Measurements from ENCODE around the gene CEPT1. TPM values are rescaled to one million over a fixed set of nuclear protein-coding genes. Genes with fewer than 3 reads are reported as not detected.

The CEPT1 gene
- total and polyA plus RNA-seq, 9 of the 15 experiments (the other 6 are each of a cell fraction or from before 2014, with no cell fraction given): 24.4 to 72.6 (median 42.4) TPM

DNA sequence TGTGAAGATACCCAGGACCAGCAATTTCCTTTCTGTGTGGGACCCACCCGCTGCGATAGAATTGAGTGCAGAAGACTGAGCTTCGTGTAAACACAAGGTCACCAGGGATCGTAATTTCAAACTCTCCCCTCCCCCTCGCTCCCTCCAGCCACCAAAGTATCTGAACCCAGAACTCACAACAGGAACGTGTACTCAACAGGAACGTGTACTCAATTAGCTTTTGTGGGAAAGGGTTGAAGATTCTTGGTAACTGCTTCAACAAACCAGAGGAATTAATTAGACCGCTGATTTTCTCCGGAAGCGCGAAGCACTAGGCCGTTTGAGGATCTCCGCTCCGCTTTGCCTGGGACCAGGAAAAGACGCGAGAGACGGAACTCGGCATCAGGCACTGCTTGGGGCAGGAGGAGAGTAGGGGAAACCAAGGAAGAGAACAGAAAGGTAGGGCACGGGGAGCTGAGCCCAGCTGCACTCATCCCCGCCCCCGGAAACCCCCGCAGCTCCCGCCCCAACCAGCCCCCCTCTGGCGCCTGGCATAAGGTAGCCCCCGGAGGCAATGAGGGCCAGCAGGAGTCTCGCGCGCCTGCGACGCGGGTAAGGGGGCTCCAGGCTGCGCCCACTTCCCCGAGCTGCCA is 583 bp upstream of the CEPT1 start (continued):
- TF ChIP-seq, protein P1, sequence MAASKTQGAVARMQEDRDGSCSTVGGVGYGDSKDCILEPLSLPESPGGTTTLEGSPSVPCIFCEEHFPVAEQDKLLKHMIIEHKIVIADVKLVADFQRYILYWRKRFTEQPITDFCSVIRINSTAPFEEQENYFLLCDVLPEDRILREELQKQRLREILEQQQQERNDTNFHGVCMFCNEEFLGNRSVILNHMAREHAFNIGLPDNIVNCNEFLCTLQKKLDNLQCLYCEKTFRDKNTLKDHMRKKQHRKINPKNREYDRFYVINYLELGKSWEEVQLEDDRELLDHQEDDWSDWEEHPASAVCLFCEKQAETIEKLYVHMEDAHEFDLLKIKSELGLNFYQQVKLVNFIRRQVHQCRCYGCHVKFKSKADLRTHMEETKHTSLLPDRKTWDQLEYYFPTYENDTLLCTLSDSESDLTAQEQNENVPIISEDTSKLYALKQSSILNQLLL (CRISPR knock-in tag; IDR thresholded peaks at IDR 0.05; ENCODE audit: borderline replicate concordance): no peak
- TF ChIP-seq, protein P2, sequence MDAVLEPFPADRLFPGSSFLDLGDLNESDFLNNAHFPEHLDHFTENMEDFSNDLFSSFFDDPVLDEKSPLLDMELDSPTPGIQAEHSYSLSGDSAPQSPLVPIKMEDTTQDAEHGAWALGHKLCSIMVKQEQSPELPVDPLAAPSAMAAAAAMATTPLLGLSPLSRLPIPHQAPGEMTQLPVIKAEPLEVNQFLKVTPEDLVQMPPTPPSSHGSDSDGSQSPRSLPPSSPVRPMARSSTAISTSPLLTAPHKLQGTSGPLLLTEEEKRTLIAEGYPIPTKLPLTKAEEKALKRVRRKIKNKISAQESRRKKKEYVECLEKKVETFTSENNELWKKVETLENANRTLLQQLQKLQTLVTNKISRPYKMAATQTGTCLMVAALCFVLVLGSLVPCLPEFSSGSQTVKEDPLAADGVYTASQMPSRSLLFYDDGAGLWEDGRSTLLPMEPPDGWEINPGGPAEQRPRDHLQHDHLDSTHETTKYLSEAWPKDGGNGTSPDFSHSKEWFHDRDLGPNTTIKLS (IDR thresholded peaks at IDR 0.05; ENCODE audit: borderline replicate concordance, low read depth): no peak
- TF ChIP-seq MAFK (IDR thresholded peaks at IDR 0.05; ENCODE audit: low read length) (no peak), ZNF431 (CRISPR knock-in tag; IDR thresholded peaks at IDR 0.05) (0 out of 2 replicates have a peak, but pooled peaks have one; percentile 1), HDAC1 (IDR thresholded peaks at IDR 0.05) (no peak), FOXJ3 (CRISPR knock-in tag; IDR thresholded peaks at IDR 0.05) (no peak), ZNF707 (CRISPR knock-in tag; conservative IDR thresholded peaks at IDR 0.05) (no peak), ZNF764 (CRISPR knock-in tag; IDR thresholded peaks at IDR 0.05; ENCODE audit: low read depth) (no peak), DACH1 (IDR thresholded peaks at IDR 0.05; ENCODE audit: partially characterized antibody) (no peak), DDX20 (tag; IDR thresholded peaks at IDR 0.05; ENCODE audit: low read depth) (no peak), FOSL1 (tag; conservative IDR thresholded peaks at IDR 0.05) (no peak; the same call in 1 of the 2 replicates), ZNF217 (CRISPR knock-in tag; IDR thresholded peaks at IDR 0.05) (no peak), ZNF121 (CRISPR knock-in tag; conservative IDR thresholded peaks at IDR 0.05) (no peak), ELF1 (tag; IDR thresholded peaks at IDR 0.05) (peak; percentile 73), POLR2AphosphoS5 (IDR thresholded peaks at IDR 0.05; ENCODE audit: control insufficient read depth, insufficient read depth, low read depth, low read length) (no peak), MED1 (CRISPR knock-in tag; IDR thresholded peaks at IDR 0.05; ENCODE audit: borderline replicate concordance) (no peak), CREB1 (IDR thresholded peaks at IDR 0.05) (no peak), CREB1 (CRISPR knock-in tag; IDR thresholded peaks at IDR 0.05) (0 out of 2 replicates have a peak, but pooled peaks have one; percentile 11), RBM25 (IDR thresholded peaks at IDR 0.05; ENCODE audit: low read depth, low read length, severe bottlenecking) (no peak)
- TF ChIP-seq, protein P3, sequence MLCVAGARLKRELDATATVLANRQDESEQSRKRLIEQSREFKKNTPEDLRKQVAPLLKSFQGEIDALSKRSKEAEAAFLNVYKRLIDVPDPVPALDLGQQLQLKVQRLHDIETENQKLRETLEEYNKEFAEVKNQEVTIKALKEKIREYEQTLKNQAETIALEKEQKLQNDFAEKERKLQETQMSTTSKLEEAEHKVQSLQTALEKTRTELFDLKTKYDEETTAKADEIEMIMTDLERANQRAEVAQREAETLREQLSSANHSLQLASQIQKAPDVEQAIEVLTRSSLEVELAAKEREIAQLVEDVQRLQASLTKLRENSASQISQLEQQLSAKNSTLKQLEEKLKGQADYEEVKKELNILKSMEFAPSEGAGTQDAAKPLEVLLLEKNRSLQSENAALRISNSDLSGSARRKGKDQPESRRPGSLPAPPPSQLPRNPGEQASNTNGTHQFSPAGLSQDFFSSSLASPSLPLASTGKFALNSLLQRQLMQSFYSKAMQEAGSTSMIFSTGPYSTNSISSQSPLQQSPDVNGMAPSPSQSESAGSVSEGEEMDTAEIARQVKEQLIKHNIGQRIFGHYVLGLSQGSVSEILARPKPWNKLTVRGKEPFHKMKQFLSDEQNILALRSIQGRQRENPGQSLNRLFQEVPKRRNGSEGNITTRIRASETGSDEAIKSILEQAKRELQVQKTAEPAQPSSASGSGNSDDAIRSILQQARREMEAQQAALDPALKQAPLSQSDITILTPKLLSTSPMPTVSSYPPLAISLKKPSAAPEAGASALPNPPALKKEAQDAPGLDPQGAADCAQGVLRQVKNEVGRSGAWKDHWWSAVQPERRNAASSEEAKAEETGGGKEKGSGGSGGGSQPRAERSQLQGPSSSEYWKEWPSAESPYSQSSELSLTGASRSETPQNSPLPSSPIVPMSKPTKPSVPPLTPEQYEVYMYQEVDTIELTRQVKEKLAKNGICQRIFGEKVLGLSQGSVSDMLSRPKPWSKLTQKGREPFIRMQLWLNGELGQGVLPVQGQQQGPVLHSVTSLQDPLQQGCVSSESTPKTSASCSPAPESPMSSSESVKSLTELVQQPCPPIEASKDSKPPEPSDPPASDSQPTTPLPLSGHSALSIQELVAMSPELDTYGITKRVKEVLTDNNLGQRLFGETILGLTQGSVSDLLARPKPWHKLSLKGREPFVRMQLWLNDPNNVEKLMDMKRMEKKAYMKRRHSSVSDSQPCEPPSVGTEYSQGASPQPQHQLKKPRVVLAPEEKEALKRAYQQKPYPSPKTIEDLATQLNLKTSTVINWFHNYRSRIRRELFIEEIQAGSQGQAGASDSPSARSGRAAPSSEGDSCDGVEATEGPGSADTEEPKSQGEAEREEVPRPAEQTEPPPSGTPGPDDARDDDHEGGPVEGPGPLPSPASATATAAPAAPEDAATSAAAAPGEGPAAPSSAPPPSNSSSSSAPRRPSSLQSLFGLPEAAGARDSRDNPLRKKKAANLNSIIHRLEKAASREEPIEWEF (CRISPR knock-in tag; IDR thresholded peaks at IDR 0.05): no peak

All from K562 (cell line).